ENCODE measurements around the gene ACTG1.

ACTG1 gene

GRCh38 chr17:81518113-81518784 lies 5.7 kb upstream of the ACTG1 start:
- no peak for DNase-seq (ENCODE audit: low spot score)

GRCh38 chr17:81517339-81518112 lies 4.9 kb upstream of the ACTG1 start:
- peak; percentile 71 for DNase-seq (ENCODE audit: low spot score)

DNA sequence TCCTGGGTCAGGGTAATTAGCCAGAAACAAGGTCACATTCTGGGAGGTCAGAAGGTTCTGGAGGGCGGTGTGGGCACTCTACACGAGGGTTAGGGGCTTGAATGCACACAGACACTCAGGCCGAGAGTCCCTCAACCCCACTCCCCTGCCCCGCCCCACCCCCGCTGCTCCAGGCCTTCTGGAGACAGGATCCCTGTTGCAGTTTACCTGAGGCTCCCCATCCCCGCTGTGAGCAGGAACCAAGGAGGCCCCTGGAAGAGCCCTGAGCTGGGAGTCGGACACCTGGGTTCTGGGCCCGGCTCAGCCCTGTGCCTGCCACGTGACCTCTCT lies 4.4 kb upstream of the ACTG1 start:
- DNase-seq (ENCODE audit: low spot score) = no peak

DNA sequence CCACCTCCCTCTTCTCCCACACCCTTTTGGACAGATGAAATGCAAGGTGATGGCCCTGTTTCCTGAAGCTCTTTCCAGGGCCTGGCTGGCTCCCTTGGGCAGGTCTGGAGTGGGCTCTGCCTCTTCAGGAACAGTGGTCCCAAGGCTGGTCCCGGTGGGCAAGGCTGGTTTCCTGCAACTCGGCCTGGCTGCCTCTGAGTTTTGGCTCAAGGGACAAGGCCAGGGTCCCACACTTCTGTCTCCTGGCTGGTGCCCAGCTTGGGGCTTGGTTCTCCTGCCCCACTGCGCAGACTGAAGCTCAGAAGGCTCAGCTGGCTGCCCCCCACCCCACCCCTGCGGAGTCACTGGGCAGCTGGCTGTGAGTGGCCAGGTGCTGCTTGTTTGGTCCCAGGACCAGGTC lies 3.8 kb upstream of the ACTG1 start:
- DNase-seq (ENCODE audit: low spot score) = peak; percentile 54

DNA sequence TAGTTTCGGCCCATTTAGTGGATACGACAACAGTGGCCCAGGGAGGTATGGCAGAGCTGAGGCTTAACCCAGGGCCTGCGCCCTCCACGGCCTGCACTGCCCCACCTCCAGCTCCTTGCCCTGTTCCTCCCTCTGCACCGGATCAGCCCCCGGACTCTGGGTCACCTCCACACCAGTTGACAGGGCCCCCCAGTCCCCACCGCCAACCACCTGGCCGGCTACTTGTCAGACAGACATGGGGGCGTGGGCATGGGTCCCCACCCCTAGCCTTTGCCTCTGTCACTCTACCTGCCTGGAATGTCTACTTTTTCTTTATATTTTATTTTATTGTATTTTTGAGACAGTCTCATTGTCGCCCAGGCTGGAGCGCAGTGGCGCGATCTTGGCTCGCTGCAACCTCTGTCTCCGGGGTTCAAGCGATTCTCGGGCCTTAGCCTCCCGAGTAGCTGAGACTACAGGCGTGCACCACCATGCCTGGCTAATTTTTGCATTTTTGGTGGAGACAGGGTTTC lies 3.0 kb upstream of the ACTG1 start:
- peak; percentile 62 for DNase-seq (ENCODE audit: low spot score)

DNA sequence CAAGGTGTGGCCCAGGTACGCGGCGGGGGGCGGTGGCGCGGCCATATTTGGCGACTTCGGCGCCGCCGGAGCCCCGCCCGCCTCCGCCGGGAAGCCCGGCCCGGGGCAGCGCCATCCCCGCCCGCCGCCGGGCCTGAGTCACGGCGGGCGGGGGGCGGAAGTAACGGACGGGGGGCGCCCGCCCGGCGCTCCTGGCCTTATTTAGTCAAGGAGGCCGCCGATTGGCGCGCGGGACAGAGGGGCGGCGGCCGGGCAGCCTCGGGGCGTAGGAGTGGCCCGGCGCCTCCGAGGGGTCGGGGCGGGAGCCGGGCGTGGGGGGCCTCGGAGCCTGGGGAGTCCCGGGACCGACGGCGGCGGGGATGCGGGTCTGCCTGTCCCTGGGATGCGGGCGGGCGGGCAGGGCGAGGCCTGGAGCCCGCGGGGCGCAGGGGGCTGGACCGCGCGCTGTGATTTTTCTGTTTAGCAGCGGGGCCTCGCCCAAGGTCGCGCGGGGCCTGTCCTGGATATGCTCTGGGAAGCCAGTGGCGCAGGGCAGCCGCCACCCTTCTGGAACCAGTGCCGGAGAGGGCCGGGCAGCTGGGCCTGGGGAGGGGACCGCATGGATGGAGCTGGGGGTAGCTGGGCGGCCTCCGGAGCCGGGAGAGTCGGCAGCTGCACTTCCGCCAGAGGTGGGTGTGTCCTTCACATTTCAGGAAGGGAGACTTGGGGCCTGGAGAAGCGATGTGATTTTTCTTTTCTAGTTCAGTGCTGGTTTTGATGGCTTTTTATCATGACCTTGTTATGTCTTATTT lies 2.3 kb upstream of the ACTG1 start:
- DNase-seq (ENCODE audit: low spot score) = peak; percentile 88

DNA sequence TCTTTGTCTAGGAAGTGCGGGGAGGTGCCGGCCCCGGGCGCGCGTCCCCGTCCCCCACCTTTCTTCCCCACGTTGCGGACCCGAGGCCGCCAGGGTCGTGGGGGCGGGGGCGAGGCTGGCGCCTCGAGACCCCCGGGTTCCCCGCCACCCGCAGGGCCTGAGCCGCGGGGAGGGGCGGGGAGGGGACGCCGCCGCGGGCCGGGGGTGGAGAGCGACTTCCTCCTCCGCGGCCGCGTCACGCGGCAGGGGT lies 1.8 kb upstream of the ACTG1 start:
- no peak for DNase-seq (ENCODE audit: low spot score)

- peak; percentile 86 for DNase-seq (ENCODE audit: low spot score)
Measured at GRCh38 chr17:81513753-81514488, 1.3 kb upstream of the ACTG1 start.

GRCh38 chr17:81513372-81513752 lies 763 bp upstream of the ACTG1 start:
- peak; percentile 86 for DNase-seq (ENCODE audit: low spot score)

DNA sequence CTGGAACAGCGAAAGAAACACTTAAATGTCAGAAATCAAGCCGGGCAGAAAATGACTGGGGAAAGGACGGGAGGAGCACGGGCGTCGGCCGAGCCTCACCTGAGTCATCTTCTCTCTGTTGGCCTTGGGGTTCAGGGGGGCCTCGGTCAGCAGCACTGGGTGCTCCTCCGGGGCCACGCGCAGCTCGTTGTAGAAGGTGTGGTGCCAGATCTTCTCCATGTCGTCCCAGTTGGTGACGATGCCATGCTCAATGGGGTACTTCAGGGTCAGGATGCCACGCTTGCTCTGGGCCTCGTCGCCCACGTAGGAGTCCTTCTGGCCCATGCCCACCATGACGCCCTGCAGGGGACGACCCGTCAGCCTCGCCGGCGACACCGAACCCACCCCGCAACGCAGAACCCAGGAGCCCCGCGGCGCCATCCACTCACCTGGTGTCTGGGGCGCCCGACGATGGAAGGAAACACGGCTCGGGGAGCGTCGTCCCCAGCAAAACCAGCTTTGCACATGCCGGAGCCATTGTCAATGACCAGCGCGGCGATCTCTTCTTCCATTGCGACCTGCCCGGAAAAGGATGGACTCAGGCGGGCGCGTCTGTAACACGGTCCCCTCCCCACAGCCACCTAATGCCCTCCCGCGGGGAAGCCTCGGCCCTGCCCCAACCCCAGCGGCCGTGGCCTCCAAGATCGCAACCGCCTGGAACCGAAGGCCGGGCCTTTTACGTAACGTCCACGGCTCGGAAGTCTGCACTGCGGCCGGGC lies 616 bp downstream of the ACTG1 start:
- peak; percentile 52 for DNase-seq (ENCODE audit: low spot score)

DNA sequence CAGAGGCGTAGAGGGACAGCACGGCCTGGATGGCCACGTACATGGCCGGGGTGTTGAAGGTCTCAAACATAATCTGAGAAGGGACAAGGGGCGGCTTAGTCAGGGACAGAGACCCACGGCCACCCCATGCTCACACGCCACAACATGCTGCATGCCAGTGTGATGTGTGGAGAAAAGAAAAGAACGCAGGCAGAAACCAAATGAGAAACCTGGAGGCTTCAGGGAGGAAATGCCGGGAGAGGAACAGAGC lies 1.1 kb downstream of the ACTG1 start:
- DNase-seq (ENCODE audit: low spot score) = no peak

DNA sequence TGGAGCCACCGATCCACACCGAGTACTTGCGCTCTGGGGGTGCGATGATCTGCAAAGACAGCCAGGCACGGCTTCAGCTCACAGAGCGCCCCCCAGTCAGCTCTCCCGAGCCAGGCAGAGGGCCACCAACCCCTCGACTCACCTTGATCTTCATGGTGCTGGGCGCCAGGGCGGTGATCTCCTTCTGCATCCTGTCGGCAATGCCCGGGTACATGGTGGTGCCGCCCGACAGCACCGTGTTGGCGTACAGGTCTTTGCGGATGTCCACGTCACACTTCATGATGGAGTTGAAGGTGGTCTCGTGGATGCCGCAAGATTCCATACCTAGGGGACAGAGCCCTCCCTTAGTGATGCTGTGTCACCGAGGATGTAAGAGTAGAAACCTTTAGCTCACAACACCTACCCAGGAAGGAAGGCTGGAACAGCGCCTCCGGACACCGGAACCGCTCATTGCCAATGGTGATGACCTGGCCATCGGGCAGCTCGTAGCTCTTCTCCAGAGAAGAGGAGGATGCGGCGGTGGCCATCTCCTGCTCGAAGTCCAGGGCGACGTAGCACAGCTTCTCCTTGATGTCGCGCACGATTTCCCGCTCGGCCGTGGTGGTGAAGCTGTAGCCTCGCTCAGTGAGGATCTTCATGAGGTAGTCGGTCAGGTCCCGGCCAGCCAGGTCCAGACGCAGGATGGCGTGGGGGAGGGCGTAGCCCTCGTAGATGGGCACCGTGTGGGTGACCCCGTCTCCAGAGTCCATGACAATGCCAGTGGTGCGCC lies 1.6 kb downstream of the ACTG1 start:
- peak; percentile 58 for DNase-seq (ENCODE audit: low spot score)

DNA sequence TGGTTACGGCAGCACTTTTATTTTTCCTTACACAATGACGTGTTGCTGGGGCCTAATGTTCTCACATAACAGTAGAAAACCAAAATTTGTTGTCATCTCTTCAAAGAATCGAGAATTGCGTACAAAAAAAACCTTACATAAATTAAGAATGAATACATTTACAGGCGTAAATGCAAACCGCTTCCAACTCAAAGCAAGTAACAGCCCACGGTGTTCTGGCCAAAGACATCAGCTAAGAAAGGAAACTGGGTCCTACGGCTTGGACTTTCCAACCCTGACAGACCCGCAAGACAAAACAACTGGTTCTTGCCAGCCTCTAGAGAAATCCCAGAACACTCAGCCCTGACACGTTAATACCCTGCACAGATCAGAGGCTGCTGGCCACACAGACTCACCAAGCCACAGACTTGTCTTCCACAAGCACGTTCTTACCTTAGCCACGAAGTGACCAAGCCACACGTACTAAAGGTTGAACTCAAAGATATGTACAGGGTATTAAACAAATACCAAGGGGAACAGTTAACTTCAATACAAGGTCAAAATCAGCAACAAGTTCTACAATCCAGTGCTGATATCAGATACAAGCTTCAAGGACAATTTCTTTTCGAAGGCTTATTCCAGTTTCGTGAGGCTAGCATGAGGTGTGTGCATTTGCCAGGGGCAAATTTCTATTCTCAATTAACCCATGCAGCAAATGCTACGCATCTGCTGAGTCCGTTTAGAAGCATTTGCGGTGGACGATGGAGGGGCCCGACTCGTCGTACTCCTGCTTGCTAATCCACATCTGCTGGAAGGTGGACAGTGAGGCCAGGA lies 2.4 kb downstream of the ACTG1 start:
- DNase-seq (ENCODE audit: low spot score) = no peak

- peak; percentile 50 for DNase-seq (ENCODE audit: low spot score)
Measured at GRCh38 chr17:81509207-81509971, 3.2 kb downstream of the ACTG1 start.

- DNase-seq (ENCODE audit: low spot score) = peak; percentile 52
Measured at GRCh38 chr17:81508639-81509206, 3.9 kb downstream of the ACTG1 start.

GRCh38 chr17:81503619-81504018 lies 9.0 kb downstream of the ACTG1 start:
- DNase-seq (ENCODE audit: low spot score) = no peak

- DNase-seq (ENCODE audit: low spot score) = peak; percentile 45
Measured at GRCh38 chr17:81502471-81503017, 10.1 kb downstream of the ACTG1 start.

- DNase-seq (ENCODE audit: low spot score) = peak; percentile 52
Measured at GRCh38 chr17:81500047-81500446, 12.6 kb downstream of the ACTG1 start.

DNA sequence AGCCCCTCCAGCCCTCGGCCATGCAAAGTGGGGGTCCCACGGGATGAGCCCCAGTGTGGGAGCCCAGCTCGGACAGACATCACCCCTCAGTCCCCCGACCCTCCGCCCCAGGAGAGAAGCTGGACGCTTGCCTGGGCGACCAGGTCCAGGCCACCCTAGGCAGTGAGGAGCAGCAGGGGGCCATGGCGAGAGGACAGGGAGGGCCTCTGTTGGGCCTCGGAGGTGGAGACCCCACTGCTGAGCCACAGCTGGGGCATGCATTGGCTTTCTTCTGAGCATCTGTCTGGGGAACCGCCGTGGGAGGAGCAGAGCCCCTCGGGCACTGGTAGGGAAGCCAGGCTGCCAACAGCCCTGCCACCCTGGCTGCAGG lies 13.0 kb downstream of the ACTG1 start:
- DNase-seq (ENCODE audit: low spot score) = no peak

All from ecto neural progenitor cell (in vitro differentiated cells).